ENCODE measurements around the gene ZNRF2.

The ZNRF2 gene

DNA sequence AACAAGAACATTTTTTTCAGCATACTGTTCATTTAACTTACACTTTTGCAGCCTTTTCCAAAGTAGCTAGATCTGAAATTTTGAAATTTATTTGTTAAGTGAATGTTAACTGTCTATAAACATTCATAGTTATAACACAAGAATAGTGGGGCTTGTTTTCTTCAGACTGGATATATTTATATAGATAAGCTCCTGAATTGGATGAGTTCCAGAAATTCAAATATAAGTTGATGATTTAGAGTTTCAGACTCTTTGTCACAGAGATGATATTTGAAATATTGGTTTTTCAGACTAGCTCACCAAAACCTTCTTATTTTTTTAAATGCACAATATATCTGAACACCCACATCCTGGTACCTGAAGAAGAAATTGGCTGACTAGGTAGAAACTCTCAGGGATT, 44.0 kb downstream of the ZNRF2 start:
- TF ChIP-seq PAX5 (IDR thresholded peaks at IDR 0.05; ENCODE audit: insufficient read depth, low read length, severe bottlenecking), result no peak
- no peak for TF ChIP-seq TAF1 (IDR thresholded peaks at IDR 0.05; ENCODE audit: low read depth, low read length)
- TF ChIP-seq SPI1 (IDR thresholded peaks at IDR 0.05; ENCODE audit: low read depth, low read length), result no peak
- no peak for TF ChIP-seq POU2F2 (IDR thresholded peaks at IDR 0.05; ENCODE audit: low read depth, low read length)
- TF ChIP-seq POLR2A (IDR thresholded peaks at IDR 0.05; ENCODE audit: low read depth, low read length), result no peak
- TF ChIP-seq POLR2AphosphoS5 (IDR thresholded peaks at IDR 0.05; ENCODE audit: low read depth, low read length), result no peak
- FAIRE-seq (no peak), DNase-seq (ENCODE audit: insufficient read length, low spot score) (no peak)

- no peak for FAIRE-seq
- no peak for TF ChIP-seq PAX5 (IDR thresholded peaks at IDR 0.05; ENCODE audit: insufficient read depth, low read length, severe bottlenecking)
- no peak for TF ChIP-seq SPI1 (IDR thresholded peaks at IDR 0.05; ENCODE audit: low read depth, low read length)
- no peak for TF ChIP-seq POLR2AphosphoS5 (IDR thresholded peaks at IDR 0.05; ENCODE audit: low read depth, low read length)
- TF ChIP-seq POLR2A (IDR thresholded peaks at IDR 0.05; ENCODE audit: low read depth, low read length), result no peak
- no peak for TF ChIP-seq TAF1 (IDR thresholded peaks at IDR 0.05; ENCODE audit: low read depth, low read length)
- no peak for TF ChIP-seq POU2F2 (IDR thresholded peaks at IDR 0.05; ENCODE audit: low read depth, low read length)
- DNase-seq (ENCODE audit: insufficient read length, low spot score), result no peak
Measured at GRCh38 chr7:30329716-30330115, 45.3 kb downstream of the ZNRF2 start.

GRCh38 chr7:30330134-30331111, 46.0 kb downstream of the ZNRF2 start:
- peak; percentile 87 for FAIRE-seq
- TF ChIP-seq POU2F2 (IDR thresholded peaks at IDR 0.05; ENCODE audit: low read depth, low read length), result peak; percentile 96
- TF ChIP-seq POLR2AphosphoS5 (IDR thresholded peaks at IDR 0.05; ENCODE audit: low read depth, low read length), result no peak
- TF ChIP-seq TAF1 (IDR thresholded peaks at IDR 0.05; ENCODE audit: low read depth, low read length), result no peak
- no peak for TF ChIP-seq PAX5 (IDR thresholded peaks at IDR 0.05; ENCODE audit: insufficient read depth, low read length, severe bottlenecking)
- TF ChIP-seq SPI1 (IDR thresholded peaks at IDR 0.05; ENCODE audit: low read depth, low read length), result peak; percentile 67
- TF ChIP-seq POLR2A (IDR thresholded peaks at IDR 0.05; ENCODE audit: low read depth, low read length), result no peak
- no peak for DNase-seq (ENCODE audit: insufficient read length, low spot score)

DNA sequence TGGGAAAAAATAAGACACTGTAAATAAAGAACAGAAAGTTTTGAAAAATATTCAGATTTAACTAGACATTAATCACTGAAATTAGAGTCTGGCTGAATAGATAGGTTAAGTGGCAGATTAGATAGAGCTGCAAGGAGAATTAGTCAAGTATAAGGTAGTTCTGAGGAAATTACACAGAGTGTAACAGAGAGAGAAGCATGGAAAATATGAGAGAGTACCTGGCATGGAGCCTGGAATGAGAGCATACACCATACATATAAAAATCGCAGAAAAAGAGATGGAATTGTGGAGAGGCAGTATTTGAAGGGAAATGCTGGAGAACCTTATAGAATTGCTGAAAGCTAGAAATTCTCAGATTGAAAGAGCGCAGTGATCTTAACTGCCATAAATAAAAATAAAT, 46.9 kb downstream of the ZNRF2 start:
- no peak for FAIRE-seq
- no peak for TF ChIP-seq POLR2AphosphoS5 (IDR thresholded peaks at IDR 0.05; ENCODE audit: low read depth, low read length)
- TF ChIP-seq POLR2A (IDR thresholded peaks at IDR 0.05; ENCODE audit: low read depth, low read length), result no peak
- no peak for TF ChIP-seq TAF1 (IDR thresholded peaks at IDR 0.05; ENCODE audit: low read depth, low read length)
- TF ChIP-seq POU2F2 (IDR thresholded peaks at IDR 0.05; ENCODE audit: low read depth, low read length), result no peak
- TF ChIP-seq SPI1 (IDR thresholded peaks at IDR 0.05; ENCODE audit: low read depth, low read length), result no peak
- TF ChIP-seq PAX5 (IDR thresholded peaks at IDR 0.05; ENCODE audit: insufficient read depth, low read length, severe bottlenecking), result no peak
- no peak for DNase-seq (ENCODE audit: insufficient read length, low spot score)

GRCh38 chr7:30332549-30332948, 48.2 kb downstream of the ZNRF2 start:
- DNase-seq (ENCODE audit: insufficient read length, low spot score) (no peak), FAIRE-seq (no peak)
- TF ChIP-seq POU2F2 (IDR thresholded peaks at IDR 0.05; ENCODE audit: low read depth, low read length), result no peak

DNA sequence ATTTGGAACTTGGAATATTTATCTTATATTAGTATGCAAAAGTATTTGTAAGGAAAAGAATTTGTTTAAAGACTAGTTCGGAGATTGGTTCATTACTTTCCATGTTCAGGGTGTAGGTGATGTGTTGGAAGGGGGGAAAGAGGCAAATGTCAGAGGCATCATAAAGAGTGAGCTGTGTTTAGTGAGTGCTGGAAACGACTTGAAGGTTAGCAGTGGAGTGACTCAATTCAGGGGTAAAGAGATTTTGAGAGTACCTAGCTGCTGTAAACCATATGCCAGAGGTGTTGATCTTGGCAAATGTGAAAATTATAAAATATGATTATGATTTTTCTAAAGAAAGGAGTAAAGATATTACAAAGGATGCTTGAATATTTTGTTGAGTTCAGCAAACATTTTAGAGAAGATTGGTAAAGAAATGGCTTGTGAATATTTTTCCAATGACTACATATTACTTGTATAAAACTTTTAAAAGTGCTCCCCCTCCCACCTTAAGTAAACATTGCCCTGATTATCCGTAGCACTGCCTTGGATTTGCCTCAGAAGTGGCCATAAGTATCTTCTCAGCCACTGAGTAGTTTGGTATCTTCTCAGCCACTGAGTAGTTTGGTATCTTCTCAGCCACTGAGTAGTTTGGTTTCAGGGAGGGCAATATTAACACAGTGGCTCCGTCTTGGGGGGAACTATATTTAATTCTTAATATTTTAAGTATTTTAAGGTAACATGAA, 51.5 kb downstream of the ZNRF2 start:
- DNase-seq (ENCODE audit: insufficient read length, low spot score), result no peak
- no peak for FAIRE-seq

DNA sequence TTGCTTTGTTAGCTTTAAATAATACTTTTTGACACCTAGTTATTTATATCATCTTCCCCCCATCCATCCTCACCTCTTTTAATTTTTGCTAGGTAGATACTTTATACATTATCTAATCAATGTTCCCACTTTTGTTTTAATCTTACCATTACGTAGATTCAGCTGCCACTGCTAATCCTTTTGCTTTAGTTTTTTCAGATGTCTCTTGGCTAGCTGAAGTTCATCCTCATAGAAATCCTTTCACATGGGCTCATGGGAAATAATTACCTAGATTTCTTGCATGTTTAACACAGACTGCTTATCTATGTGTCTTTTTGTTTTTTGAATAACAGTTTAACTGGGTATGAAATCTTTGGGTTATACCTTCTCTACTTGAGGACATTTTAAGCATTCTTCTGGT, 60.1 kb downstream of the ZNRF2 start:
- DNase-seq (ENCODE audit: insufficient read length, low spot score) (no peak), FAIRE-seq (peak; percentile 28)
- no peak for TF ChIP-seq POU2F2 (IDR thresholded peaks at IDR 0.05; ENCODE audit: low read depth, low read length)
- no peak for TF ChIP-seq POLR2A (IDR thresholded peaks at IDR 0.05; ENCODE audit: low read depth, low read length)
- no peak for TF ChIP-seq SPI1 (IDR thresholded peaks at IDR 0.05; ENCODE audit: low read depth, low read length)
- TF ChIP-seq POLR2AphosphoS5 (IDR thresholded peaks at IDR 0.05; ENCODE audit: low read depth, low read length), result no peak
- TF ChIP-seq TAF1 (IDR thresholded peaks at IDR 0.05; ENCODE audit: low read depth, low read length), result no peak
- no peak for TF ChIP-seq PAX5 (IDR thresholded peaks at IDR 0.05; ENCODE audit: insufficient read depth, low read length, severe bottlenecking)

More for the DNA sequence above, 51.5 kb downstream of the ZNRF2 start:
- no peak for TF ChIP-seq POLR2A (IDR thresholded peaks at IDR 0.05; ENCODE audit: low read depth, low read length)
- no peak for TF ChIP-seq SPI1 (IDR thresholded peaks at IDR 0.05; ENCODE audit: low read depth, low read length)
- TF ChIP-seq POLR2AphosphoS5 (IDR thresholded peaks at IDR 0.05; ENCODE audit: low read depth, low read length), result no peak
- no peak for TF ChIP-seq POU2F2 (IDR thresholded peaks at IDR 0.05; ENCODE audit: low read depth, low read length)
- no peak for TF ChIP-seq PAX5 (IDR thresholded peaks at IDR 0.05; ENCODE audit: insufficient read depth, low read length, severe bottlenecking)
- TF ChIP-seq TAF1 (IDR thresholded peaks at IDR 0.05; ENCODE audit: low read depth, low read length), result no peak

GRCh38 chr7:30347226-30348082, 63.1 kb downstream of the ZNRF2 start:
- FAIRE-seq, result peak; percentile 45
- TF ChIP-seq POU2F2 (IDR thresholded peaks at IDR 0.05; ENCODE audit: low read depth, low read length) (no peak), TAF1 (IDR thresholded peaks at IDR 0.05; ENCODE audit: low read depth, low read length) (no peak), PAX5 (IDR thresholded peaks at IDR 0.05; ENCODE audit: insufficient read depth, low read length, severe bottlenecking) (no peak), POLR2AphosphoS5 (IDR thresholded peaks at IDR 0.05; ENCODE audit: low read depth, low read length) (no peak), POLR2A (IDR thresholded peaks at IDR 0.05; ENCODE audit: low read depth, low read length) (no peak), SPI1 (IDR thresholded peaks at IDR 0.05; ENCODE audit: low read depth, low read length) (no peak)

More at GRCh38 chr7:30347226-30348082, 63.1 kb downstream of the ZNRF2 start:
- DNase-seq (ENCODE audit: insufficient read length, low spot score), result no peak

Data from GM12891 (cell line).